HCT116 (cell line): Measurements from ENCODE around the gene AP2S1.

ENCODE experiments used
- CBX3 ChIP-seq: IDR thresholded peaks from 2 replicates; pipeline ENCODE4 v1.6.1; 2012; ENCODE audit warnings: low read depth
- CEBPB ChIP-seq: IDR thresholded peaks from 2 replicates; pipeline ENCODE4 v1.6.1; 2012; ENCODE audit warnings: low read depth
- CTCF ChIP-seq, 3 experiments: fragments of 200-600 bp in 1 of 3; sonication (generic) in 1 of 3; IDR thresholded peaks in 2 of 3; conservative IDR thresholded peaks in 1 of 3; 2 replicates each; pipeline ENCODE4 v1.5.1; 2012 to 2017; ENCODE audit warnings: low read depth in 2 of 3, low read length in 2 of 3, antibody characterized with exemption in 1 of 3, borderline replicate concordance in 1 of 3, control low read depth in 1 of 3, mild to moderate bottlenecking in 1 of 3, mixed read lengths in 1 of 3, mixed run types in 1 of 3, moderate library complexity in 1 of 3; ENCODE audit not compliant: insufficient read depth in 1 of 3
- EZH2 ChIP-seq: fragments of 200-600 bp; sonication (generic); IDR thresholded peaks from 2 replicates; pipeline ENCODE4 v1.6.1; 2017; ENCODE audit warnings: antibody characterized with exemption, mixed run types
- JUND ChIP-seq: IDR thresholded peaks from 2 replicates; pipeline ENCODE4 v1.6.1; 2012
- POLR2A ChIP-seq: IDR thresholded peaks from 2 replicates; pipeline ENCODE4 v1.7.0; 2011; ENCODE audit warnings: borderline replicate concordance; ENCODE audit not compliant: insufficient read depth, insufficient read length; ENCODE audit errors: extremely low read depth
- POLR2AphosphoS5 ChIP-seq: IDR thresholded peaks from 2 replicates; pipeline ENCODE4 v1.6.1; 2011; ENCODE audit warnings: mild to moderate bottlenecking, low read depth, low read length, moderate library complexity
- RAD21 ChIP-seq: IDR thresholded peaks from 2 replicates; pipeline ENCODE4 v1.6.1; 2012; ENCODE audit warnings: low read depth, mild to moderate bottlenecking
- SIN3A ChIP-seq: IDR thresholded peaks from 2 replicates; pipeline ENCODE4 v1.6.1; 2012; ENCODE audit warnings: low read depth
- SP1 ChIP-seq: IDR thresholded peaks from 2 replicates; pipeline ENCODE4 v1.6.1; 2012; ENCODE audit warnings: low read depth
- YY1 ChIP-seq: IDR thresholded peaks from 2 replicates; pipeline ENCODE4 v1.6.1; 2011; ENCODE audit warnings: low read length, low read depth, moderate library complexity, mild to moderate bottlenecking; ENCODE audit not compliant: insufficient replicate concordance; ENCODE audit errors: extremely low read depth
- ZFX ChIP-seq: fragments of 450-650 bp; IDR thresholded peaks from 2 replicates; pipeline ENCODE4 v1.6.1; 2017
- ZNF274 ChIP-seq: fragments of 200-500 bp; sonication (Bioruptor generic); IDR thresholded peaks from 2 replicates; pipeline ENCODE4 v1.6.1; 2014; ENCODE audit warnings: mild to moderate bottlenecking, low read depth, low read length, inconsistent platforms

GRCh38 chr19:46802152-46802551 is 48.5 kb downstream of the AP2S1 start:
- TF ChIP-seq JUND (no peak), POLR2AphosphoS5 (no peak), YY1 (no peak), CTCF (IDR thresholded peaks at IDR 0.05 in 2 of 3, conservative IDR thresholded peaks at IDR 0.05 in 1 of 3; ENCODE audit: borderline replicate concordance in 1 of 3, insufficient read depth in 1 of 3, low read depth in 2 of 3, low read length in 2 of 3) (no peak), SIN3A (no peak), CEBPB (no peak), POLR2A (no peak), EZH2 (no peak), SP1 (no peak), CBX3 (no peak), RAD21 (no peak), ZNF274 (no peak), ZFX (no peak)
